ENCODE measurements around the gene ARHGEF19. TPM values are rescaled to one million over a fixed set of nuclear protein-coding genes. Genes with fewer than 3 reads are reported as not detected.

Gene ARHGEF19
- total RNA-seq, 1 experiment from 2014 or later: 38.5 TPM

DNA sequence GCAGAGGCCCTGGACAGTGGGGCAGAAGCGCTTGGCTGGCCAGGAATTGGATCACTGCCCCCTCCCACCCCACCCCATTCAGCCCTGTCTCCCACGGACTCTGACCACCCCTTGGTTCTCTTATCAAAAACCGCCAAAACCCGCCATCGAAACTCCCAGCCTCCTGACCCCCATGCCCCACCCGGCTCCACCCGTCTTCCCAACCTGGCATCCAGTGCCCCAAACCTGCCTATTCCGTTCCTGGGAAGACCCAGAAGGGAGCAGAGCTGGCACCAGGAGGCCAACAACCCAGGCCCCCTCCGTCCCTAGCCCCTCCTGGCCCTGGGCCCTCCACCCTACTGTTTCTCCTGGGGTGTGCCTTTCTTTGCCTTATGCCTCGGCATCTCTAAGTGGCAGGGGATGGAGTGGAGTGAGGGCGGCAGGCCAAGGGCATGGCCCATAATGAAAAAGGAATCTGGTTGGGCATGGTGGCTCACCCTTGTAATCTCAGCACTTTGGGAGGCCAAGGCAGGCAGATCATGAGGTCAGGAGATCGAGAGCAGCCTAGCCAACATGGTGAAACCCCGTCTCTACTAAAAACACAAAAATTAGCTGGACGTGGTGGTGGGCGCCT, 40.1 kb downstream of the ARHGEF19 start:
- H3F3A ChIP-seq (ENCODE audit: insufficient read depth, low read depth): peaks cover 28% of the 10 kb centered on the region
- H2AFZ ChIP-seq: no peak overlapping the region
- peak overlapping the region; percentile 98 for H3K27ac ChIP-seq
- peak in 1 of 2 experiments; percentile 48 for DNase-seq
- no peaks in the 10 kb centered on the region for H3K9me2 ChIP-seq (ENCODE audit: insufficient read depth)
- TF ChIP-seq EZH2 (IDR thresholded peaks at IDR 0.05; ENCODE audit: low read depth): no peak
- TF ChIP-seq, protein P1, sequence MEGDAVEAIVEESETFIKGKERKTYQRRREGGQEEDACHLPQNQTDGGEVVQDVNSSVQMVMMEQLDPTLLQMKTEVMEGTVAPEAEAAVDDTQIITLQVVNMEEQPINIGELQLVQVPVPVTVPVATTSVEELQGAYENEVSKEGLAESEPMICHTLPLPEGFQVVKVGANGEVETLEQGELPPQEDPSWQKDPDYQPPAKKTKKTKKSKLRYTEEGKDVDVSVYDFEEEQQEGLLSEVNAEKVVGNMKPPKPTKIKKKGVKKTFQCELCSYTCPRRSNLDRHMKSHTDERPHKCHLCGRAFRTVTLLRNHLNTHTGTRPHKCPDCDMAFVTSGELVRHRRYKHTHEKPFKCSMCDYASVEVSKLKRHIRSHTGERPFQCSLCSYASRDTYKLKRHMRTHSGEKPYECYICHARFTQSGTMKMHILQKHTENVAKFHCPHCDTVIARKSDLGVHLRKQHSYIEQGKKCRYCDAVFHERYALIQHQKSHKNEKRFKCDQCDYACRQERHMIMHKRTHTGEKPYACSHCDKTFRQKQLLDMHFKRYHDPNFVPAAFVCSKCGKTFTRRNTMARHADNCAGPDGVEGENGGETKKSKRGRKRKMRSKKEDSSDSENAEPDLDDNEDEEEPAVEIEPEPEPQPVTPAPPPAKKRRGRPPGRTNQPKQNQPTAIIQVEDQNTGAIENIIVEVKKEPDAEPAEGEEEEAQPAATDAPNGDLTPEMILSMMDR (conservative IDR thresholded peaks at IDR 0.05): no peak
- no peaks in the 10 kb centered on the region; the same call in 1 of the 2 replicates for H3K79me2 ChIP-seq (ENCODE audit: low read depth)
- H3K36me3 ChIP-seq (ENCODE audit: low read depth): no peaks in the 10 kb centered on the region
- H3K4me2 ChIP-seq: peak overlapping the region; percentile 65
- no peaks in the 10 kb centered on the region for H3K9me3 ChIP-seq (ENCODE audit: insufficient read depth, low read depth)
- no peaks in the 10 kb centered on the region for H4K20me1 ChIP-seq (ENCODE audit: insufficient read depth)
- POLR2A ChIA-PET (ENCODE audit: unreplicated experiment): interaction anchor here (0.6 to 0.7 kb wide), 3 partner anchors 27 to 553 kb away, joined by 3 to 5 read pairs (median 4); no protein-coding TSS in a partner anchor
- CTCF ChIA-PET: interaction anchor here (0.6 to 1.1 kb wide), 3 partner anchors 17 to 644 kb away, joined by 3 to 4 read pairs (median 4); no protein-coding TSS in a partner anchor
- intact Hi-C loops (cut with micrococcal nuclease; ENCODE audit: unreplicated experiment): loop anchor here (5.0 kb wide), 1 partner anchor 370 kb away; no protein-coding TSS in a partner anchor
- BruUV-seq (replicated peaks): no TSS peak
- H3K4me3 ChIP-seq: no peak overlapping the region
- peaks cover 91% of the 10 kb centered on the region for H3K4me1 ChIP-seq (replicated peaks; ENCODE audit: insufficient read depth)
- no peaks in the 10 kb centered on the region for H3K27me3 ChIP-seq (ENCODE audit: insufficient read depth, low read depth)

DNA sequence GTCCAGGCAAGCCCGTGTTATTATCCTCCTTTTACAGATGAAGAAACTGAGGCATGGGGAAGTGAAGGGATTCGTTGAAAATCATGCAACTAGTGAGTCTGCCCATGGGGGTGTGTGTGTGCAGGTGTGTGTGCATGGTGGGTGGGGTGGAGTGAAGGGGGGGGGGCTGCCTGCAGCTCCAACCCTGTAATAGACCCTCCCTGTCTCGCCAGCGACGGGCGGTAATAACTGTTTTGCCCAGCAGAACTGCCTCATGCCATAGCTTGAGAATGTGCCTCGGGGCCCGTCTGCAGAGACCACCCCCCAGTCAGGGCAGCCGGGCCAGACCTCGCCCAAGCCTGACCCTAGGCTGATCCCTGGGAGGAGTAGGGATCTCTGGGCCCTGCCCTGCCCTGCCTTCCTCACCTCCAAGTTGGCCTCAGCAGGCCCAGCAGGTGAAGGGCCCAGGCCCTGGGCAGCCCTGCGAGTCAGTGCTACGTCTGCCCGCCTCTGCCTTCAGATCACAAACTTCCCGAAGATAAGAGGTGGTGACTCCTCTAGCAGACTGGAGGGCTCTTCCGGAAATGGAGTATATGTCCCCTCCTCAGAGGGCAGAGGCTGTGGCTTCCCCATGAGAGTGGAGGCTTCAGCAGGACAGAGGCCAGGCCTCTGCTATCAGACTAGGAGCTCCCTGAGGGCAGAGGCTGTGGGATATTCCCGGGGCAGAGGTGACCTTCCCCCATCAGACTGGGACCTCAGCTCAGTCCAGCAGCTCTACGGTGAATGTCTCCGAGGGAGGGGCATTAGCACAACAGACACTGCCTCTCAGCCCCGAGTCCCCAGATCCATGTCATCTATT, 40.9 kb downstream of the ARHGEF19 start:
- Histone ChIP-seq H3K4me2 (peak overlapping the region; percentile 65), H2AFZ (no peak overlapping the region), H3K9me2 (ENCODE audit: insufficient read depth) (no peaks in the 10 kb centered on the region), H4K20me1 (ENCODE audit: insufficient read depth) (no peaks in the 10 kb centered on the region), H3F3A (ENCODE audit: insufficient read depth, low read depth) (peaks cover 20% of the 10 kb centered on the region), H3K4me1 (replicated peaks; ENCODE audit: insufficient read depth) (peaks cover 83% of the 10 kb centered on the region), H3K4me3 (no peak overlapping the region), H3K9me3 (ENCODE audit: insufficient read depth, low read depth) (no peaks in the 10 kb centered on the region), H3K27ac (peak overlapping the region; percentile 98), H3K27me3 (ENCODE audit: insufficient read depth, low read depth) (no peaks in the 10 kb centered on the region), H3K36me3 (ENCODE audit: low read depth) (no peaks in the 10 kb centered on the region), H3K79me2 (ENCODE audit: low read depth) (peaks cover 7% of the 10 kb centered on the region; the same call in 1 of the 2 replicates)
- BruUV-seq (replicated peaks): no TSS peak
- no peak for DNase-seq
- CTCF ChIA-PET: interaction anchor here (1.1 kb wide), 1 partner anchor 17 kb away, joined by 4 read pairs; no protein-coding TSS in a partner anchor
- POLR2A ChIA-PET (ENCODE audit: unreplicated experiment): interaction anchor here (0.7 kb wide), 1 partner anchor 105 kb away, joined by 6 read pairs; no protein-coding TSS in a partner anchor
- intact Hi-C loops (cut with micrococcal nuclease; ENCODE audit: unreplicated experiment): loop anchor here (5.0 kb wide), 1 partner anchor 369 kb away; no protein-coding TSS in a partner anchor
- no peak for TF ChIP-seq EZH2 (IDR thresholded peaks at IDR 0.05; ENCODE audit: low read depth)
- TF ChIP-seq, protein P1 (conservative IDR thresholded peaks at IDR 0.05): no peak

DNA sequence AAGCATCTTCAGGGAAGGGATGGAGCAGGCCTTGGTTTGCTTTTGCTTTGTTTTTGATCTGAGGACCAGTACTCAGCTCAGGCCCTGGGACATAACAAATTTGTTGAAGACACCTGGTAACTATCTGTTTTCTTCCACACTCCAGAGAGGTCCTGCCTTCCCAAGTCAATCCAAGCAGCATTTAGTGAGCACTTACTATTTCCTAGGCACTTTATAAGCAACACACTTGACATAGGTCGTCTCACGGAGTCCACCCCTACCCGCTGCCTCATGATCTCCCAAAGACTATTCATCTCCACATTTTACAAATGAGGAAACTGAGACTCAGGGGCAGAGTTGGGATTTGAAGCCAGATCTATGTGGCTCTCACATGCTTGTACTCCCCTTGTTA, 42.2 kb downstream of the ARHGEF19 start:
- no peaks in the 10 kb centered on the region for H3K9me3 ChIP-seq (ENCODE audit: insufficient read depth, low read depth)
- H3K4me3 ChIP-seq: no peak overlapping the region
- H4K20me1 ChIP-seq (ENCODE audit: insufficient read depth): no peaks in the 10 kb centered on the region
- peaks cover 74% of the 10 kb centered on the region for H3K4me1 ChIP-seq (replicated peaks; ENCODE audit: insufficient read depth)
- H3K79me2 ChIP-seq (ENCODE audit: low read depth): peaks cover 8% of the 10 kb centered on the region; the same call in 1 of the 2 replicates
- no peaks in the 10 kb centered on the region for H3K9me2 ChIP-seq (ENCODE audit: insufficient read depth)
- TF ChIP-seq, protein P1 (conservative IDR thresholded peaks at IDR 0.05): no peak
- no peak for TF ChIP-seq EZH2 (IDR thresholded peaks at IDR 0.05; ENCODE audit: low read depth)
- no peaks in the 10 kb centered on the region for H3K27me3 ChIP-seq (ENCODE audit: insufficient read depth, low read depth)
- POLR2A ChIA-PET (ENCODE audit: unreplicated experiment): no interaction called here
- BruUV-seq (replicated peaks): no TSS peak
- no peaks in the 10 kb centered on the region for H3K36me3 ChIP-seq (ENCODE audit: low read depth)
- no peak overlapping the region for H3K27ac ChIP-seq
- no peak for DNase-seq
- peaks cover 15% of the 10 kb centered on the region; the same call in 1 of the 2 replicates for H3F3A ChIP-seq (ENCODE audit: insufficient read depth, low read depth)
- intact Hi-C loops (cut with micrococcal nuclease; ENCODE audit: unreplicated experiment): loop anchor here (5.0 kb wide), 1 partner anchor 368 kb away; no protein-coding TSS in a partner anchor
- CTCF ChIA-PET: no interaction called here
- H3K4me2 ChIP-seq: no peak overlapping the region
- H2AFZ ChIP-seq: no peak overlapping the region
